Nephron (organoid): ENCODE measurements around the gene ARID1B.

Source experiments
- H3K27ac Mint-ChIP-seq, 3 experiments: 2 replicates each; pipeline ENCODE4 v1.8.0; 2020; ENCODE audit warnings: mixed read lengths in 3 of 3, mild to moderate bottlenecking in 2 of 3, moderate library complexity in 1 of 3
- H3K27me3 Mint-ChIP-seq: 2 replicates; pipeline ENCODE4 v1.8.0; 2021; ENCODE audit warnings: low read depth, mild to moderate bottlenecking, moderate library complexity, mixed read lengths
- H3K36me3 Mint-ChIP-seq: 2 replicates; pipeline ENCODE4 v1.8.0; 2020; ENCODE audit warnings: low read depth, mixed read lengths
- H3K4me1 Mint-ChIP-seq: 2 replicates; pipeline ENCODE4 v1.8.0; 2020; ENCODE audit warnings: mixed read lengths
- H3K4me3 Mint-ChIP-seq, 3 experiments: 2 replicates each; pipeline ENCODE4 v1.8.0; 2020; ENCODE audit warnings: mild to moderate bottlenecking in 3 of 3, mixed read lengths in 3 of 3, moderate library complexity in 2 of 3
- H3K9me3 Mint-ChIP-seq: 2 replicates; pipeline ENCODE4 v1.8.0; 2020; ENCODE audit warnings: mixed read lengths
- CTCF ChIP-seq, 3 experiments: fragments of 200-600 bp; sonication (generic); IDR thresholded peaks; one replicate each; pipeline ENCODE4 v1.5.0; 2021; ENCODE audit warnings: antibody characterized with exemption in 3 of 3; ENCODE audit not compliant: unreplicated experiment in 3 of 3

Gene ARID1B

DNA sequence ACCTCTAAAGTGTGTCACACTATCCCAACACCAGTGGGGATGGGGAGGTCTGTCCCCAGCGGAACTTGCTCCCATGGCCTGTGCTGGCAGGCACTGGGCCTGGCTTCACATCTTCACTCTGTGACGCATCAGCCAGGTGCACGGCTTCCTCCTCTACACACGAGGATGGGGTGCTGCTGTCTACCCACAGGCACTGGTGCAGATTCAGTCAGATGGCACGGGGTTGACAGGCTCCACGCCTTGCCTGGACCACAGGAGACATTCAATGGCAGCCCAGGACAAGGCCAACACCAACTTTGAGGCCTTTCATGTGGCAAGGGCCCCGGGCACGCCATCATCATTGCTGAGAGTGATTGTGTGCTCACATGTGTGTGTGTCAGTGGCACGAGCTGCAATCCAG lies 453.7 kb downstream of the ARID1B start:
- Mint-ChIP-seq H3K27me3 (peaks cover 71% of the 10 kb centered on the region), H3K36me3 (no peaks in the 10 kb centered on the region), H3K27ac (no peak overlapping the region), H3K4me3 (no peak overlapping the region), H3K9me3 (no peaks in the 10 kb centered on the region), H3K4me1 (peaks cover 46% of the 10 kb centered on the region)
- TF ChIP-seq CTCF (IDR thresholded peaks at IDR 0.05; ENCODE audit: unreplicated experiment in 3 of 3) = no peak

- Mint-ChIP-seq H3K27me3 (peaks cover 74% of the 10 kb centered on the region), H3K4me3 (peak overlapping the region in 1 of 3 experiments; percentile 56), H3K27ac (peak overlapping the region in 1 of 3 experiments; percentile 9), H3K9me3 (no peaks in the 10 kb centered on the region), H3K4me1 (peaks cover 39% of the 10 kb centered on the region), H3K36me3 (no peaks in the 10 kb centered on the region)
- TF ChIP-seq CTCF (IDR thresholded peaks at IDR 0.05; ENCODE audit: unreplicated experiment in 3 of 3) = no peak
Measured at GRCh38 chr6:157232161-157232895, 455.1 kb downstream of the ARID1B start.

- peaks cover 1% of the 10 kb centered on the region for H3K9me3 Mint-ChIP-seq
- H3K27ac Mint-ChIP-seq = no peak overlapping the region
- no peaks in the 10 kb centered on the region for H3K36me3 Mint-ChIP-seq
- peaks cover 41% of the 10 kb centered on the region for H3K4me1 Mint-ChIP-seq
- H3K4me3 Mint-ChIP-seq = no peak overlapping the region
- peaks cover 82% of the 10 kb centered on the region for H3K27me3 Mint-ChIP-seq
- TF ChIP-seq CTCF (IDR thresholded peaks at IDR 0.05; ENCODE audit: unreplicated experiment in 3 of 3) = no peak
Measured at GRCh38 chr6:157233156-157233555, 456.0 kb downstream of the ARID1B start.

- H3K4me3 Mint-ChIP-seq = peak overlapping the region in 2 of 3 experiments; percentile 44 to 45
- H3K27ac Mint-ChIP-seq = no peak overlapping the region
- H3K27me3 Mint-ChIP-seq = peaks cover 85% of the 10 kb centered on the region
- peaks cover 3% of the 10 kb centered on the region for H3K9me3 Mint-ChIP-seq
- H3K36me3 Mint-ChIP-seq = no peaks in the 10 kb centered on the region
- TF ChIP-seq CTCF (IDR thresholded peaks at IDR 0.05; ENCODE audit: unreplicated experiment in 3 of 3) = no peak
- H3K4me1 Mint-ChIP-seq = peaks cover 41% of the 10 kb centered on the region
Measured at GRCh38 chr6:157233686-157234085, 456.5 kb downstream of the ARID1B start.

DNA sequence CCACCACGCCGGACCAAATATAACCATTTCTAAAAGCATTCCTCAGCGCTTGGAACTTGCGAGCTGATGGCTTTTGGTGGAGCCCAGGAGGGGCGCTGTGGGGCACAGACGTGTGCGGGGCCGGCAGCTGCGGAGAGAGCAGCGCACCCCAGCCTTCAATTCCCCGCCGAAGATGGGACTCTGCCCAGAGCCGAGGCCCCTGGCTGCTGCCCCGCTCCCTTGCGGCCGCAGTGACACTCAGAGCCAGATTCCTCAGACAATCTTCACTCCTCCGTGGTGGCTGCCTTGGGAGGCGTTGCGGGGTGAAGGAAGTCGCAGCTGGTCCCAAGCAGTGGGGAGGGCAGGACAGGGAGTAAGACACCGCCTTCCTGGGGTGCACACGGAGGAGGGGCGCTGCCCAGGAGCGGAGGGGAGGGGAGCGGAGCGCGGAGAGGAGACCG lies 458.4 kb downstream of the ARID1B start:
- peak; percentile 42 to 66 (median 64) for TF ChIP-seq CTCF (IDR thresholded peaks at IDR 0.05; ENCODE audit: unreplicated experiment in 3 of 3)
- Mint-ChIP-seq H3K4me3 (peak overlapping the region; percentile 83 to 93 (median 87)), H3K4me1 (peaks cover 43% of the 10 kb centered on the region), H3K9me3 (peaks cover 3% of the 10 kb centered on the region), H3K36me3 (no peaks in the 10 kb centered on the region), H3K27me3 (peaks cover 86% of the 10 kb centered on the region), H3K27ac (peak overlapping the region in 1 of 3 experiments; percentile 70)
